ENCODE data around the gene MBD3.

DNA sequence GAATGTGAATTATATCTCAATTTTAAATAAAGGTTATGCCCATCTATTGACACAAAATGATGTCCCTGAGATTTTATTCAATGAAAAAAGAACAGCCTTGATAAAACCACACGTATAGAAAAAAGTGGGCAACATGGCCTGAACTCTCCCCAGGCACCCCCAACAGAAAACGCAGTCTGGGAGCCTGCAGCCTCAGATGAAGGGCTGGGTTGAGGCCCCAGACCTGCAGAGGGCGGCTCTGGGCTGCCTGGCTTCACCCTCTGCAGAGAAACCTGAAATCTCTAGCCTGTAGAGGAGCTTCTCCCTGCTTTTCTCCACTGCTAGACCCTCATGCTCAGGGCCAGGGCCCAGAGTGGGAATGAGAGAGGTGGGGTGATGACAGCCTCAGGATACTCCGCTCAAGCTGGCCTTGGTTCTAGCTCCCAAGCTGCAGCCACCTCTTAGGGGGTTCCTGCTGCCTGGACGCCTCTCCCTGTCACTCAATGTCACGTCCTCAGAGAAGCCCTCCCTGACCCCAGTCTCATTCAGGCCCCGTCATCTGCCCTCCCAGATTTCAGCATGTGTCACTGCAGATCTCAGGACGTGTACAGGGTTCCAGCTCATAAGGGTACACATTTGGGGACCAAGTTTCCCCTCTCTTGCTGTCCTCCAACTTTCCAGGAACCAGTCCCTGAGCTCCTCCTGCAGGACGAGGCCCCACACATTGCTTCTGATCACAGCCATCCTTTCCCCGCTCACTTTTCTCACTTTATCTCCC lies 1.8 kb downstream of the MBD3 start:
- TF ChIP-seq, protein P1, sequence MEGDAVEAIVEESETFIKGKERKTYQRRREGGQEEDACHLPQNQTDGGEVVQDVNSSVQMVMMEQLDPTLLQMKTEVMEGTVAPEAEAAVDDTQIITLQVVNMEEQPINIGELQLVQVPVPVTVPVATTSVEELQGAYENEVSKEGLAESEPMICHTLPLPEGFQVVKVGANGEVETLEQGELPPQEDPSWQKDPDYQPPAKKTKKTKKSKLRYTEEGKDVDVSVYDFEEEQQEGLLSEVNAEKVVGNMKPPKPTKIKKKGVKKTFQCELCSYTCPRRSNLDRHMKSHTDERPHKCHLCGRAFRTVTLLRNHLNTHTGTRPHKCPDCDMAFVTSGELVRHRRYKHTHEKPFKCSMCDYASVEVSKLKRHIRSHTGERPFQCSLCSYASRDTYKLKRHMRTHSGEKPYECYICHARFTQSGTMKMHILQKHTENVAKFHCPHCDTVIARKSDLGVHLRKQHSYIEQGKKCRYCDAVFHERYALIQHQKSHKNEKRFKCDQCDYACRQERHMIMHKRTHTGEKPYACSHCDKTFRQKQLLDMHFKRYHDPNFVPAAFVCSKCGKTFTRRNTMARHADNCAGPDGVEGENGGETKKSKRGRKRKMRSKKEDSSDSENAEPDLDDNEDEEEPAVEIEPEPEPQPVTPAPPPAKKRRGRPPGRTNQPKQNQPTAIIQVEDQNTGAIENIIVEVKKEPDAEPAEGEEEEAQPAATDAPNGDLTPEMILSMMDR (IDR thresholded peaks at IDR 0.05; ENCODE audit: low read depth, low read length): peak; percentile 59
- TF ChIP-seq EZH2phosphoT487 (IDR thresholded peaks at IDR 0.05; ENCODE audit: low read depth): no peak

Data from OCI-LY3 (cell line).